Colon (tissue), 2 donors: ENCODE results near the gene CATSPERE.
"Not testable (repeated sequence)": the region's sequence is repeated elsewhere in the genome, so short reads cannot be mapped to it uniquely, and the experiment has no call there.

Experiments used
- FAIRE-seq: peaks from 2 replicates; lab custom pipeline; 2012; peaks lifted over from hg19 to GRCh38; lab: Jason Lieb, UNC
- donor health status: control.
- donor health status: control.

CATSPERE gene

GRCh38 chr1:244636488-244637259 lies 175.6 kb downstream of the CATSPERE start:
- no peak for FAIRE-seq

GRCh38 chr1:244639561-244639960 lies 178.5 kb downstream of the CATSPERE start:
- no peak for FAIRE-seq

- FAIRE-seq, result no peak
Measured at GRCh38 chr1:244640917-244641316, 179.8 kb downstream of the CATSPERE start.

- no peak for FAIRE-seq
Measured at GRCh38 chr1:244642526-244642925, 181.5 kb downstream of the CATSPERE start.

- no peak for FAIRE-seq
Measured at GRCh38 chr1:244642988-244643387, 181.9 kb downstream of the CATSPERE start.

- no peak for FAIRE-seq
Measured at GRCh38 chr1:244645414-244645813, 184.3 kb downstream of the CATSPERE start.

GRCh38 chr1:244645890-244646289 lies 184.8 kb downstream of the CATSPERE start:
- FAIRE-seq, result no peak

- no peak for FAIRE-seq
Measured at GRCh38 chr1:244647819-244648218, 186.7 kb downstream of the CATSPERE start.

- FAIRE-seq, result no peak
Measured at GRCh38 chr1:244651956-244652622, 191.0 kb downstream of the CATSPERE start.

- FAIRE-seq, result no peak
Measured at GRCh38 chr1:244652623-244653438, 191.8 kb downstream of the CATSPERE start, which contains the start of gene DESI2. TSS of gene DESI2 (plus strand) at chr1:244653126. CDS start at chr1:244653314, 188 bp downstream.

- FAIRE-seq, result no peak
Measured at GRCh38 chr1:244653439-244654107, 192.5 kb downstream of the CATSPERE start.

GRCh38 chr1:244654108-244655038 lies 193.3 kb downstream of the CATSPERE start:
- FAIRE-seq, result no peak

GRCh38 chr1:244655186-244655585 lies 194.1 kb downstream of the CATSPERE start:
- FAIRE-seq, result no peak

GRCh38 chr1:244657421-244657820 lies 196.3 kb downstream of the CATSPERE start:
- FAIRE-seq, result no peak

- FAIRE-seq, result no peak
Measured at GRCh38 chr1:244659694-244660093, 198.6 kb downstream of the CATSPERE start.

GRCh38 chr1:244660595-244660994 lies 199.5 kb downstream of the CATSPERE start:
- FAIRE-seq, result no peak

GRCh38 chr1:244661569-244662312 lies 200.7 kb downstream of the CATSPERE start:
- not testable (repeated sequence) for FAIRE-seq

- no peak for FAIRE-seq
Measured at GRCh38 chr1:244662599-244662998, 201.5 kb downstream of the CATSPERE start.

GRCh38 chr1:244664353-244664752 lies 203.3 kb downstream of the CATSPERE start:
- no peak for FAIRE-seq

- no peak for FAIRE-seq
Measured at GRCh38 chr1:244665771-244666217, 204.7 kb downstream of the CATSPERE start.
